22Rv1 (cell line): ENCODE measurements around the gene DIRAS1.

ENCODE experiments used
- CTCF ChIP-seq: fragments of 450-650 bp; IDR thresholded peaks from 2 replicates; pipeline ENCODE4 v1.5.1; 2017; ENCODE audit warnings: mild to moderate bottlenecking
- ZFX ChIP-seq: fragments of 450-650 bp; IDR thresholded peaks from 2 replicates; pipeline ENCODE4 v1.6.1; 2017; ENCODE audit warnings: antibody characterized with exemption, borderline replicate concordance

GRCh38 chr19:2714531-2715269 is 6.5 kb downstream of the DIRAS1 start:
- no peak for TF ChIP-seq CTCF
- no peak for TF ChIP-seq ZFX
